Neural progenitor cell (in vitro differentiated cells): ENCODE data around the gene ASTN2.

Source experiments
- EZH2 ChIP-seq: fragments of 200-600 bp; sonication (generic); IDR thresholded peaks from 2 replicates; pipeline ENCODE4 v1.6.1; 2017; ENCODE audit warnings: antibody characterized with exemption, mild to moderate bottlenecking, moderate library complexity
- EZH2phosphoT487 ChIP-seq: fragments of 200-600 bp; sonication (generic); IDR thresholded peaks from 2 replicates; pipeline ENCODE4 v1.6.1; 2017; ENCODE audit warnings: antibody characterized with exemption
- TF ChIP-seq, protein P1 (sequence below): fragments of 200-600 bp; sonication (generic); IDR thresholded peaks from 2 replicates; pipeline ENCODE4 v1.5.1; 2017; ENCODE audit warnings: antibody characterized with exemption, mild to moderate bottlenecking

DNA sequence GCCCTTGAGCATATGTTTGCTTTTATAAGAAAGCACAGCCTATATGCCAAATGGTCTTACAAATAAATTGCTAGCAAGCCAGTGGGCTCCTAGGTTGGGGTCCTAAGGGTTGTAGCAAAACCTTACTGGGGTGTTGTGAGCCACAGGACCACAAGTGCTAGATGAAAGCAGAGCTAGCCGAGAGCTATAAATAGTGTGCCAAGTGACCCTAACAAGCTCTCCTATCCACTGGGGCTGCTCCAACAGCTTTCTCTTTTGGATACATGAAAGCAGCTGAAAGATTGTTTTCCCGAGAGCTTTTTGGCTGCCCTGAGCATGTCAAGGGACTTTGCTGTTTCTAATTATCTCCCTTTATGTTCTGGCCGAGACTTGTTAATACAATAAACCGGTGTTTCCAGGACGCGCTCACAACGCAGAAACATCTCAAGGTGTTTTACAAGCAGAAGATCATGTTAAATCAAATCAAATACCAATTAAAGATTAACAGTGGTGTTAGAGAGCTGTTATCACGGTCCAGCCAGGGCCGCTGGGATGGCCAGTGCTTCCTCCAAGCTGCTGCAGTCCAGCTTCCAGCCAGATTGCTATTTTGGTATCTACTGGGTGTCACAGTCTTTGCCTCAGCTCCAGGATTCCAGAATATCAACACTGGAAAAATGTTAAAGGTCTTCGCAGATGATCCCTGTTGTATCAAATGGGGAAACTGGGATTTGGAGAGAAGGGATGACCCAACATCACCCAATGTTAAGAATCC lies 351.0 kb downstream of the ASTN2 start:
- TF ChIP-seq, protein P1, sequence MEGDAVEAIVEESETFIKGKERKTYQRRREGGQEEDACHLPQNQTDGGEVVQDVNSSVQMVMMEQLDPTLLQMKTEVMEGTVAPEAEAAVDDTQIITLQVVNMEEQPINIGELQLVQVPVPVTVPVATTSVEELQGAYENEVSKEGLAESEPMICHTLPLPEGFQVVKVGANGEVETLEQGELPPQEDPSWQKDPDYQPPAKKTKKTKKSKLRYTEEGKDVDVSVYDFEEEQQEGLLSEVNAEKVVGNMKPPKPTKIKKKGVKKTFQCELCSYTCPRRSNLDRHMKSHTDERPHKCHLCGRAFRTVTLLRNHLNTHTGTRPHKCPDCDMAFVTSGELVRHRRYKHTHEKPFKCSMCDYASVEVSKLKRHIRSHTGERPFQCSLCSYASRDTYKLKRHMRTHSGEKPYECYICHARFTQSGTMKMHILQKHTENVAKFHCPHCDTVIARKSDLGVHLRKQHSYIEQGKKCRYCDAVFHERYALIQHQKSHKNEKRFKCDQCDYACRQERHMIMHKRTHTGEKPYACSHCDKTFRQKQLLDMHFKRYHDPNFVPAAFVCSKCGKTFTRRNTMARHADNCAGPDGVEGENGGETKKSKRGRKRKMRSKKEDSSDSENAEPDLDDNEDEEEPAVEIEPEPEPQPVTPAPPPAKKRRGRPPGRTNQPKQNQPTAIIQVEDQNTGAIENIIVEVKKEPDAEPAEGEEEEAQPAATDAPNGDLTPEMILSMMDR = no peak
- TF ChIP-seq EZH2phosphoT487 = no peak
- TF ChIP-seq EZH2 = no peak
